ENCODE data around the gene ANTXR1. TPM values are rescaled to one million over a fixed set of nuclear protein-coding genes. Genes with fewer than 3 reads are reported as not detected.

ANTXR1 gene
- total RNA-seq, 1 experiment from 2014 or later = 181 TPM

DNA sequence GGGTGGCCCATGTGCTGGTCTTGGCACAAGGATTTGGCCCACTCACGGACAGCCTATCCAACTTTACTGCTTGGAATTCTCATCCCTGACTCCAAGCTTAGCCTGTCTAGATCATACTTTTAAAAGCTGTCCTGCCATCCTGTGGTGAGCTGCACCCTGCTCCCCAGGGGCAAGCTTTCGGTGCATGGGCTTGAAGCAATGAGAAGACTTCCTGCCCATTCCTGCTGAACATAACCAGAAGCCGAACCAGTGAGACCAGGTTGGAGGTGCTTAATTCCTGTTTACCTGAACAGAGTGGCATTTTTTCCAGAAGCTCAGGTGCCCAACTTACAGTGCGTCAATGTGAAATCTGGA, 154.5 kb downstream of the ANTXR1 start:
- POLR2A ChIA-PET (ENCODE audit: low non-redundant PET) = no interaction called here
- Histone ChIP-seq H3K27ac (ENCODE audit: low read depth, low read length, poor library complexity, severe bottlenecking) (no peak overlapping the region), H3K27me3 (replicated peaks; ENCODE audit: insufficient read depth, low read depth, low read length, poor library complexity) (no peaks in the 10 kb centered on the region), H3K4me3 (ENCODE audit: low read depth, low read length, poor library complexity, severe bottlenecking) (no peak overlapping the region), H3K36me3 (ENCODE audit: insufficient read depth, low read length, poor library complexity, severe bottlenecking) (no peaks in the 10 kb centered on the region), H3K4me1 (ENCODE audit: insufficient read depth, low read length, poor library complexity, severe bottlenecking) (peaks cover 10% of the 10 kb centered on the region), H3K9me3 (ENCODE audit: low read depth, low read length, poor library complexity, severe bottlenecking) (no peaks in the 10 kb centered on the region)
- intact Hi-C loops (cut with micrococcal nuclease; ENCODE audit: unreplicated experiment) = no loop called here
- DNase-seq (ENCODE audit: low spot score) = no peak
- TF ChIP-seq EZH2 (IDR thresholded peaks at IDR 0.05; ENCODE audit: borderline replicate concordance, low read depth, low read length, poor library complexity, severe bottlenecking) = no peak
- TF ChIP-seq, protein P1, sequence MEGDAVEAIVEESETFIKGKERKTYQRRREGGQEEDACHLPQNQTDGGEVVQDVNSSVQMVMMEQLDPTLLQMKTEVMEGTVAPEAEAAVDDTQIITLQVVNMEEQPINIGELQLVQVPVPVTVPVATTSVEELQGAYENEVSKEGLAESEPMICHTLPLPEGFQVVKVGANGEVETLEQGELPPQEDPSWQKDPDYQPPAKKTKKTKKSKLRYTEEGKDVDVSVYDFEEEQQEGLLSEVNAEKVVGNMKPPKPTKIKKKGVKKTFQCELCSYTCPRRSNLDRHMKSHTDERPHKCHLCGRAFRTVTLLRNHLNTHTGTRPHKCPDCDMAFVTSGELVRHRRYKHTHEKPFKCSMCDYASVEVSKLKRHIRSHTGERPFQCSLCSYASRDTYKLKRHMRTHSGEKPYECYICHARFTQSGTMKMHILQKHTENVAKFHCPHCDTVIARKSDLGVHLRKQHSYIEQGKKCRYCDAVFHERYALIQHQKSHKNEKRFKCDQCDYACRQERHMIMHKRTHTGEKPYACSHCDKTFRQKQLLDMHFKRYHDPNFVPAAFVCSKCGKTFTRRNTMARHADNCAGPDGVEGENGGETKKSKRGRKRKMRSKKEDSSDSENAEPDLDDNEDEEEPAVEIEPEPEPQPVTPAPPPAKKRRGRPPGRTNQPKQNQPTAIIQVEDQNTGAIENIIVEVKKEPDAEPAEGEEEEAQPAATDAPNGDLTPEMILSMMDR (conservative IDR thresholded peaks at IDR 0.05; ENCODE audit: low read depth, low read length) = no peak
- no TSS peak for BruUV-seq (replicated peaks)
- CTCF ChIA-PET = no interaction called here

DNA sequence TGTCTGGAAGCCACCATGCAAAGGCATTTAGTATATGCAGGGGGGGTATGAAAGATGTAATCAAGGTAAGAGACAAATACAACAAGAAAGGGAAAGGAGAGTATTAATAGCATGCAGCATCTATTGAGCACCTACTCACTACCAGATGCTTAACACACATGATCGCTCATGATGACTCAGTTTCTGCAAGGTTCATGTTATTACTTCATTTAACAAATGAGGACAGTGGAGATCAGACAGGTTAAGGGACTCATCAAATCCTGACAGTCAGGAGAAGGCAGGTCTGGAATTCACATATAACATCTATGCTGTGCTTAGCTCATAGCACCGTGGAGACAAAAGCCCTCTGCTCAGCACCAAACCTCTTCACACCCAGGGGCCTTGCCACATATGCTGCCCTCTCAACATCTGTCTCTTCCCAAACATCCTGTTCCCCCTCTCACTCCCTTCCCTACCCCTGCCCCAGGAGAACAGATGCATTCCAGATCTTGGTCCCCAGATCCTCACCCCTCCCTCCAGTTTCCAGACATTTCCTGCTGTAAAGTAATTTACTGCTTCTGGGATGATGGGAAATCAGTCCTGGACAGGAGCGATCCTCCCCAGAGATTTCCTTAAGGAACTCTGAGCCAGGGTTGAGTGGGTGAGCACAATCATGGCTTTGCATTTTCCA, 155.3 kb downstream of the ANTXR1 start:
- Histone ChIP-seq H3K9me3 (ENCODE audit: low read depth, low read length, poor library complexity, severe bottlenecking) (no peaks in the 10 kb centered on the region), H3K27me3 (replicated peaks; ENCODE audit: insufficient read depth, low read depth, low read length, poor library complexity) (no peaks in the 10 kb centered on the region), H3K4me3 (ENCODE audit: low read depth, low read length, poor library complexity, severe bottlenecking) (no peak overlapping the region), H3K36me3 (ENCODE audit: insufficient read depth, low read length, poor library complexity, severe bottlenecking) (no peaks in the 10 kb centered on the region), H3K27ac (ENCODE audit: low read depth, low read length, poor library complexity, severe bottlenecking) (no peak overlapping the region), H3K4me1 (ENCODE audit: insufficient read depth, low read length, poor library complexity, severe bottlenecking) (peaks cover 10% of the 10 kb centered on the region)
- no TSS peak for BruUV-seq (replicated peaks)
- DNase-seq (ENCODE audit: low spot score) = no peak
- POLR2A ChIA-PET (ENCODE audit: low non-redundant PET) = no interaction called here
- CTCF ChIA-PET = no interaction called here
- intact Hi-C loops (cut with micrococcal nuclease; ENCODE audit: unreplicated experiment) = no loop called here
- TF ChIP-seq, protein P1 (conservative IDR thresholded peaks at IDR 0.05; ENCODE audit: low read depth, low read length) = no peak
- no peak for TF ChIP-seq EZH2 (IDR thresholded peaks at IDR 0.05; ENCODE audit: borderline replicate concordance, low read depth, low read length, poor library complexity, severe bottlenecking)

DNA sequence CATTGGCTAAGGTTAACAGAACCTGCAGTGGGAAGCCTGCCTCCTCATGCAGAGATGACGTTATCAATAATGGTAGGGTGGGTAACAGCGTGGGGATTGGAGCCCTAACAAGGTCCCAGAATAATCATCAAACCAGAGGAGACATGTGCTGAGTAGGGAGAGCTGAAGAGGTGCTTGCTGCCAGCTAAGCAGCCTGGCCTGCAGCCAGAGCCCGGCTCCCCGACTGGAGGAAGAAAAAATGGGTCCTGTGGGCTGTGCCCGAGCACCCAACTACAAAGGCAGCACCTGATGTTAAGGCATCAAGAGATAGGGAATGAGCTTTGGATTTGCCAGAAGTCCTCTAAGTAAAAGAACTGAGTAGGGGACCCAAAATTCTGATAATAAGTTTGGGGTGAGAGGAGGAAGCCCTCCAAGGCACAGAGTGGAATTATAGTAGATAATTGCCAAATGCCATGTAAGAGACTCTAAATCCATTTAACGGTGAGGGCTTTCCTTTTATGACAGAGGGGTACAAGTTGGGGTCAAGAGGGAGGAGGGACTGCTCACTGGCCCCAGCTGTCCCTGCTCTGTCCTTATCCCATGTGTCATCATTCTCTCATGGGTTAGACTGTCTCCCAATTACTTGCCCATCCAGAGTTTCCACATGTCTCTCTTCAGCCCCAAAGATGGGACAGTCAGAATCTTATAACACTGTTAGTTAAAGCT, 156.1 kb downstream of the ANTXR1 start:
- ChIA-PET CTCF (no interaction called here), POLR2A (ENCODE audit: low non-redundant PET) (no interaction called here)
- H3K27ac ChIP-seq (ENCODE audit: low read depth, low read length, poor library complexity, severe bottlenecking) = no peak overlapping the region

More for the DNA sequence above, 156.1 kb downstream of the ANTXR1 start:
- Histone ChIP-seq H3K9me3 (ENCODE audit: low read depth, low read length, poor library complexity, severe bottlenecking) (no peaks in the 10 kb centered on the region), H3K4me3 (ENCODE audit: low read depth, low read length, poor library complexity, severe bottlenecking) (no peak overlapping the region), H3K4me1 (ENCODE audit: insufficient read depth, low read length, poor library complexity, severe bottlenecking) (peaks cover 10% of the 10 kb centered on the region), H3K27me3 (replicated peaks; ENCODE audit: insufficient read depth, low read depth, low read length, poor library complexity) (no peaks in the 10 kb centered on the region), H3K36me3 (ENCODE audit: insufficient read depth, low read length, poor library complexity, severe bottlenecking) (no peaks in the 10 kb centered on the region)
- TF ChIP-seq, protein P1 (conservative IDR thresholded peaks at IDR 0.05; ENCODE audit: low read depth, low read length) = no peak
- no peak for TF ChIP-seq EZH2 (IDR thresholded peaks at IDR 0.05; ENCODE audit: borderline replicate concordance, low read depth, low read length, poor library complexity, severe bottlenecking)
- no TSS peak for BruUV-seq (replicated peaks)
- DNase-seq (ENCODE audit: low spot score) = no peak
- intact Hi-C loops (cut with micrococcal nuclease; ENCODE audit: unreplicated experiment) = no loop called here

Measured in A673 (cell line).